ENCODE results near the gene NUDT15.

GRCh38 chr13:48029859-48030258, 7.7 kb upstream of the NUDT15 start:
- no peak for TF ChIP-seq KLF9 (tag by site-specific recombination; IDR thresholded peaks at IDR 0.05; ENCODE audit: low read depth)
- TF ChIP-seq CTCF (tag by site-specific recombination; IDR thresholded peaks at IDR 0.05): no peak
- TF ChIP-seq ZSCAN5A (tag by site-specific recombination; IDR thresholded peaks at IDR 0.05): no peak
- TF ChIP-seq ZNF362 (tag by site-specific recombination; IDR thresholded peaks at IDR 0.05): no peak
- no peak for TF ChIP-seq ZNF274 (IDR thresholded peaks at IDR 0.05; ENCODE audit: low read length)
- no peak for TF ChIP-seq ZNF274 (tag by site-specific recombination; IDR thresholded peaks at IDR 0.05; ENCODE audit: borderline replicate concordance)
- TF ChIP-seq KLF16 (tag by site-specific recombination; IDR thresholded peaks at IDR 0.05): no peak
- no peak for TF ChIP-seq KLF17 (tag by site-specific recombination; IDR thresholded peaks at IDR 0.05)
- no peak for TF ChIP-seq GLI4 (tag by site-specific recombination; IDR thresholded peaks at IDR 0.05)
- no peak for TF ChIP-seq ZNF654 (tag by site-specific recombination; IDR thresholded peaks at IDR 0.05; ENCODE audit: low read depth)
